Measurements from ENCODE around the gene FNDC1.
"Not testable (repeated sequence)": the region's sequence is repeated elsewhere in the genome, so short reads cannot be mapped to it uniquely, and the experiment has no call there.

Gene FNDC1

GRCh38 chr6:159169193-159169555 is at the start of gene FNDC1:
TSS of gene FNDC1 (plus strand) at chr6:159169400. CDS start at chr6:159169597, 197 bp downstream.
- H3K27ac ChIP-seq = no peak within 1 kb of the TSS
- no peaks in the 10 kb centered on the region for H3K9me3 ChIP-seq
- no peak within 1 kb of the TSS for H3K4me3 ChIP-seq (ENCODE audit: low read depth in 1 of 2, low read length in 1 of 2)
- H3K4me1 ChIP-seq (ENCODE audit: control insufficient read depth in 1 of 2, insufficient read depth in 1 of 2, low read depth in 1 of 2, low read length in 1 of 2) = peaks cover 4 to 6% of the 10 kb centered on the region in 2 experiments
- peaks cover 100% of the 10 kb centered on the region for H3K27me3 ChIP-seq
- TF ChIP-seq, protein P1, sequence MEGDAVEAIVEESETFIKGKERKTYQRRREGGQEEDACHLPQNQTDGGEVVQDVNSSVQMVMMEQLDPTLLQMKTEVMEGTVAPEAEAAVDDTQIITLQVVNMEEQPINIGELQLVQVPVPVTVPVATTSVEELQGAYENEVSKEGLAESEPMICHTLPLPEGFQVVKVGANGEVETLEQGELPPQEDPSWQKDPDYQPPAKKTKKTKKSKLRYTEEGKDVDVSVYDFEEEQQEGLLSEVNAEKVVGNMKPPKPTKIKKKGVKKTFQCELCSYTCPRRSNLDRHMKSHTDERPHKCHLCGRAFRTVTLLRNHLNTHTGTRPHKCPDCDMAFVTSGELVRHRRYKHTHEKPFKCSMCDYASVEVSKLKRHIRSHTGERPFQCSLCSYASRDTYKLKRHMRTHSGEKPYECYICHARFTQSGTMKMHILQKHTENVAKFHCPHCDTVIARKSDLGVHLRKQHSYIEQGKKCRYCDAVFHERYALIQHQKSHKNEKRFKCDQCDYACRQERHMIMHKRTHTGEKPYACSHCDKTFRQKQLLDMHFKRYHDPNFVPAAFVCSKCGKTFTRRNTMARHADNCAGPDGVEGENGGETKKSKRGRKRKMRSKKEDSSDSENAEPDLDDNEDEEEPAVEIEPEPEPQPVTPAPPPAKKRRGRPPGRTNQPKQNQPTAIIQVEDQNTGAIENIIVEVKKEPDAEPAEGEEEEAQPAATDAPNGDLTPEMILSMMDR (IDR thresholded peaks at IDR 0.05) = no peak
- no peaks in the 10 kb centered on the region for H3K36me3 ChIP-seq

- H3K36me3 ChIP-seq = no peaks in the 10 kb centered on the region
- no peaks in the 10 kb centered on the region for H3K9me3 ChIP-seq
- peak overlapping the region; percentile 62 for H3K27ac ChIP-seq
- no peaks in the 10 kb centered on the region for H3K27me3 ChIP-seq
- TF ChIP-seq, protein P1 (IDR thresholded peaks at IDR 0.05) = no peak
- no peak overlapping the region for H3K4me3 ChIP-seq (ENCODE audit: low read depth in 1 of 2, low read length in 1 of 2)
- H3K4me1 ChIP-seq (ENCODE audit: control insufficient read depth in 1 of 2, insufficient read depth in 1 of 2, low read depth in 1 of 2, low read length in 1 of 2) = peaks cover 23 to 31% of the 10 kb centered on the region in 2 experiments
These were observed 49.4 kb upstream of the FNDC1 start for GRCh38 chr6:159119791-159120190.

GRCh38 chr6:159121486-159121885 is 47.7 kb upstream of the FNDC1 start:
- H3K9me3 ChIP-seq = no peaks in the 10 kb centered on the region
- no peaks in the 10 kb centered on the region for H3K27me3 ChIP-seq
- peaks cover 19 to 26% of the 10 kb centered on the region in 2 experiments for H3K4me1 ChIP-seq (ENCODE audit: control insufficient read depth in 1 of 2, insufficient read depth in 1 of 2, low read depth in 1 of 2, low read length in 1 of 2)
- H3K36me3 ChIP-seq = no peaks in the 10 kb centered on the region
- TF ChIP-seq, protein P1 (IDR thresholded peaks at IDR 0.05) = no peak
- no peak overlapping the region for H3K4me3 ChIP-seq (ENCODE audit: low read depth in 1 of 2, low read length in 1 of 2)
- H3K27ac ChIP-seq = no peak overlapping the region

GRCh38 chr6:159122453-159122852 is 46.7 kb upstream of the FNDC1 start:
- Histone ChIP-seq H3K9me3 (no peaks in the 10 kb centered on the region), H3K27me3 (no peaks in the 10 kb centered on the region), H3K4me1 (ENCODE audit: control insufficient read depth in 1 of 2, insufficient read depth in 1 of 2, low read depth in 1 of 2, low read length in 1 of 2) (peaks cover 15 to 17% of the 10 kb centered on the region in 2 experiments), H3K27ac (no peak overlapping the region), H3K4me3 (ENCODE audit: low read depth in 1 of 2, low read length in 1 of 2) (no peak overlapping the region), H3K36me3 (no peaks in the 10 kb centered on the region)
- TF ChIP-seq, protein P1 (IDR thresholded peaks at IDR 0.05) = no peak

DNA sequence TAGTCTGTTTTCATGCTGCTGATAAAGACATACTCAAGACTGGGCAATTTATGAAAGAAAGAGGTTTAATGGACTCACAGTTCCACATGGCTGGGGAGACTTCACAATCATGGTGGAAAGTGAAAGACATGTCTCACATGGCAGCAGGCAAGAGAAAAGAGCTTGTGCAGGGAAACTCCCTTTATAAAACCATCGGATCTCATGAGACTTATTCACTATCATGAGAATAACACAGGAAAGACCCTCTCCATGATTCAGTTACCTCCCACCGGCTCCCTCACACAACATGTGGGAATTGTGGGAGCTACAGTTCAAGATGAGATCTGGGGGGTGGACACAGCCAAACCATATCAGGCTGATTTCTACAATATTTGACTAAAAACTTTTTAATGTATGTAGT is 45.4 kb upstream of the FNDC1 start:
- peaks cover 15% of the 10 kb centered on the region in 2 experiments for H3K4me1 ChIP-seq (ENCODE audit: control insufficient read depth in 1 of 2, insufficient read depth in 1 of 2, low read depth in 1 of 2, low read length in 1 of 2)
- H3K4me3 ChIP-seq (ENCODE audit: low read depth in 1 of 2, low read length in 1 of 2); H3K27me3 ChIP-seq; H3K9me3 ChIP-seq; H3K36me3 ChIP-seq; H3K27ac ChIP-seq: not testable (repeated sequence)

DNA sequence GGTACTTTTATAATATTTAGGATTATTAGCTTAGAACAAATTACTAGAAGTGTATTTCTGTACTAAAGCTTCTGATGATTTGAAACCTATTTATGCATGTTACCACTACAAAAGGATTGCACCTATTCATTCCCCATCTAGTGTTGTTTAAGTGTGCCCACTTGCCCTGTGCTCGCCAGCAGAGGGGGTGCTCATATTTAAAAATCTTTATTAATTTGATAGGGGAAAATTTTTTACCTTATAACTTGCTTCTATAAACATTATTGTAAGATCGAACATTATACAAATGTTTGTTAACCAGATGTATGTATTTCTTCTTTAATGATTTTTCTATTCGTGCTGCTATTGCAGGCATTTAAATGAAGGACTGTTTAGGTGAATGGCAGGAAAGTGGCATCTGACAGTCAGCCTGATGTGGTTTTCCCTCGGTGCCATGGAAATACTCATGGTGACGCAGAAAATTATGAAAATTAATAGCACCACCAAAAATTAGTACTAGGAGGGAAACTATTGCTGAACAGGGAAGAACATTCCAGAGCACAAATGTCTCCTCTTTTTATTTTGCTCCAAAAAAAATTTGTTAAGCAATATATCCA is 44.1 kb upstream of the FNDC1 start:
- H3K27me3 ChIP-seq = no peaks in the 10 kb centered on the region

More for the DNA sequence above, 44.1 kb upstream of the FNDC1 start:
- Histone ChIP-seq H3K4me1 (ENCODE audit: control insufficient read depth in 1 of 2, insufficient read depth in 1 of 2, low read depth in 1 of 2, low read length in 1 of 2) (peaks cover 2 to 3% of the 10 kb centered on the region in 2 experiments), H3K36me3 (no peaks in the 10 kb centered on the region), H3K9me3 (no peaks in the 10 kb centered on the region), H3K27ac (no peak overlapping the region), H3K4me3 (ENCODE audit: low read depth in 1 of 2, low read length in 1 of 2) (no peak overlapping the region)
- TF ChIP-seq, protein P1 (IDR thresholded peaks at IDR 0.05) = no peak
